Mucosa of descending colon (tissue), 3 donors: ENCODE measurements around the gene HTD2. TPM values are rescaled to one million over a fixed set of nuclear protein-coding genes. Genes with fewer than 3 reads are reported as not detected.

ENCODE experiments used
- ATAC-seq: fragments of 200-7000 bp; cut with Tn5 transposase; one replicate; pipeline ENCODE4 v1.9.1; 2020; ENCODE audit warnings: mild to moderate bottlenecking, moderate library complexity
- DNase-seq, 3 donors: peaks; one replicate each; pipeline ENCODE4 v3.0.0-alpha.2; 2020
- H3K36me3 ChIP-seq: fragments of 200-600 bp; one replicate; pipeline ENCODE4 v1.8.0; 2021; ENCODE audit warnings: low read depth, mild to moderate bottlenecking
- H3K4me1 ChIP-seq: fragments of 200-600 bp; one replicate; pipeline ENCODE4 v1.8.0; 2021; ENCODE audit warnings: low read depth, mild to moderate bottlenecking
- H3K4me3 ChIP-seq: fragments of 200-600 bp; one replicate; pipeline ENCODE4 v1.8.0; 2021; ENCODE audit warnings: mild to moderate bottlenecking
- H3K9me3 ChIP-seq: fragments of 200-600 bp; one replicate; pipeline ENCODE4 v1.8.0; 2021; ENCODE audit warnings: mild to moderate bottlenecking
- intact Hi-C, 2 donors: fragments of 100-400 bp; cut with DNase I in 1 of 2; cut with micrococcal nuclease in 1 of 2; formaldehyde crosslinking; loops; one replicate each; pipeline versions ENCODE4 v1.11.0 to v1.11.1; 2022; cut with DNase I, micrococcal nuclease
- total RNA-seq, 3 donors: library from RNA; stranded (reverse); fragmentation: NEBNext Ultra II Directional in 2 of 3; extraction: Animal tissue kit (Norgen Biotek cat#: 25700) in 2 of 3; gene quantifications; one replicate each; pipeline versions ENCODE4 v1.2.1 to v1.2.4, GENCODE V29; 2021 to 2023
- TF ChIP-seq, protein P1 (sequence below): fragments of 200-600 bp; IDR thresholded peaks from one replicate; pipeline ENCODE4 v1.8.0; 2022; ENCODE audit warnings: antibody characterized with exemption, mild to moderate bottlenecking
- donor health status: DM: no; HTN: no; CAD: no; lungs with moderate emphysema.
- donor health status: DM: no; HTN: no; CAD: no.
- donor health status: DM: no; HTN: yes; CAD: no.

Gene HTD2
- total RNA-seq, 3 donors from 2014 or later = 9.7 to 13.7 (median 10.9) TPM

- DNase-seq (peak; percentile 87 to 88 (median 87)), ATAC-seq (peak; percentile 96)
- Histone ChIP-seq H3K9me3 (no peaks in the 10 kb centered on the region), H3K4me3 (peak within 1 kb of the TSS; percentile 85), H3K4me1 (peaks cover 5% of the 10 kb centered on the region), H3K36me3 (no peaks in the 10 kb centered on the region)
- TF ChIP-seq, protein P1, sequence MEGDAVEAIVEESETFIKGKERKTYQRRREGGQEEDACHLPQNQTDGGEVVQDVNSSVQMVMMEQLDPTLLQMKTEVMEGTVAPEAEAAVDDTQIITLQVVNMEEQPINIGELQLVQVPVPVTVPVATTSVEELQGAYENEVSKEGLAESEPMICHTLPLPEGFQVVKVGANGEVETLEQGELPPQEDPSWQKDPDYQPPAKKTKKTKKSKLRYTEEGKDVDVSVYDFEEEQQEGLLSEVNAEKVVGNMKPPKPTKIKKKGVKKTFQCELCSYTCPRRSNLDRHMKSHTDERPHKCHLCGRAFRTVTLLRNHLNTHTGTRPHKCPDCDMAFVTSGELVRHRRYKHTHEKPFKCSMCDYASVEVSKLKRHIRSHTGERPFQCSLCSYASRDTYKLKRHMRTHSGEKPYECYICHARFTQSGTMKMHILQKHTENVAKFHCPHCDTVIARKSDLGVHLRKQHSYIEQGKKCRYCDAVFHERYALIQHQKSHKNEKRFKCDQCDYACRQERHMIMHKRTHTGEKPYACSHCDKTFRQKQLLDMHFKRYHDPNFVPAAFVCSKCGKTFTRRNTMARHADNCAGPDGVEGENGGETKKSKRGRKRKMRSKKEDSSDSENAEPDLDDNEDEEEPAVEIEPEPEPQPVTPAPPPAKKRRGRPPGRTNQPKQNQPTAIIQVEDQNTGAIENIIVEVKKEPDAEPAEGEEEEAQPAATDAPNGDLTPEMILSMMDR = no peak
- intact Hi-C loops = no loop called here
Measured at GRCh38 chr3:58332575-58333188, 26.4 kb downstream of the HTD2 start, which contains the start of gene PXK. Gene PXK, plus strand, starts transcription at chr3:58332892. Its CDS starts 97 bp downstream, at chr3:58332989.

DNA sequence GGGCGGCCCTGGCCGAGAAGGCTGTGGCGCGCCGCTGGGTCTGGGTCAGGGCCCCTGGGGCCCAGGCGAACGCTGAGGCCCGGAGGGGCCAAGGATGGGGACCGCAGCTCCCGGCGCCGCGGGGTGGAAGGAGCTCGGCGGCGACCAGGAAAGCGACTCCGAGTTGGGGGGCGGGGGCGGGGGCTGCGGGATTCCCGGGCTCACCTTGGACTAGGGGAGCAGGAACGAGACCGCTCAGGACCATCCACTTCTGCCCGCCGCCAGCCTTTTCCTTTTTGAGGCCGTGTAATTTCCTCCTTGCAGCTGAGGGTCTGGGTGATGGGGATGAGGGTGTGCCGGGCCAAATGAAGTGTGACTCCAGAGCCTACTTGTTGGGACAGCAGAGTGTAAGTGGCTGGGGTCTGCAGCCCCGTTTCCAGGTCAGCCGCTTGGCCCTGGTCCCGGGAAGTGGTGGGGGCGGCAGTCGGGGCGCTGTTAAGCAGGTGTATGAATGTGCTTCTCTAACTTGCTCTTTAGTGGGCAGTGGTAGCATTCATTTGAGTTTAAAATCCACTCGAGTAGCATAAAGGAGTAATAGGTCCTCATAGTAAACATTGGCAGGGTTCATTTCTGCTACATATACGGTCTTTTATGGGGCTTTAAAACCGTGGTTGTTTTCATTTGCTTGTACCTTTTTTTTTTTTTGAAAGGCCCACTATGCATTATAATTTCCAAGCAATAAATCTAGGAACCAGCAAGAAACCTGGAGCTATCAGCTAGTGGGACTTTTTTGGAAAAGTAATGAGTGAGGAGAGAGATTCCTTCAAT is 27.1 kb downstream of the HTD2 start:
- intact Hi-C loops = no loop called here
- H3K4me3 ChIP-seq = peak overlapping the region; percentile 85
- peak; percentile 50 for ATAC-seq
- peak; percentile 48 to 65 (median 57) for DNase-seq
- no peaks in the 10 kb centered on the region for H3K36me3 ChIP-seq
- H3K9me3 ChIP-seq = no peaks in the 10 kb centered on the region
- H3K4me1 ChIP-seq = peaks cover 5% of the 10 kb centered on the region
- TF ChIP-seq, protein P1 = no peak

- no peak for DNase-seq
- H3K9me3 ChIP-seq = no peaks in the 10 kb centered on the region
- H3K4me3 ChIP-seq = no peak overlapping the region
- no peak for ATAC-seq
- TF ChIP-seq, protein P1 = no peak
- no peaks in the 10 kb centered on the region for H3K36me3 ChIP-seq
- intact Hi-C loops = no loop called here
- peaks cover 5% of the 10 kb centered on the region for H3K4me1 ChIP-seq
Measured at GRCh38 chr3:58334013-58334321, 27.6 kb downstream of the HTD2 start.

DNA sequence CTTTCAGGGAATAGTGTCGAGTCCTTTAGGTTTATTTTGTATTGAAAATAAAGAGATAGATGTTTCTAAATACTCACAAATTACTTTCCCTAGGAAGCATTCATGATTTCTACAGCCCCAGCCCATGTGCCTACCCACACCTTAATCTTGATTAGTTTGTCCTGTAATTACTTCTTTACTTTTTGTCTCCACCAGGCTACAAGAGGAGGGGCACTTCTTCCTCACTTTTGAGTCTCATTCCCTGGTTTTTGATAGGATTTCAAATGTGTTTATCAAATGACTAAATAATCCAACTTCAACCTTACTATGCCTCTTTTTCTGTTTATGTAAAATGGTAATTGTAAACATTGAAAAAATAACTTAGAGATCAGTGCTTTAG is 28.2 kb downstream of the HTD2 start:
- no peaks in the 10 kb centered on the region for H3K9me3 ChIP-seq
- no peaks in the 10 kb centered on the region for H3K36me3 ChIP-seq
- intact Hi-C loops = no loop called here
- ATAC-seq (no peak), DNase-seq (no peak)
- no peak overlapping the region for H3K4me3 ChIP-seq
- TF ChIP-seq, protein P1 = no peak
- peaks cover 5% of the 10 kb centered on the region for H3K4me1 ChIP-seq

DNA sequence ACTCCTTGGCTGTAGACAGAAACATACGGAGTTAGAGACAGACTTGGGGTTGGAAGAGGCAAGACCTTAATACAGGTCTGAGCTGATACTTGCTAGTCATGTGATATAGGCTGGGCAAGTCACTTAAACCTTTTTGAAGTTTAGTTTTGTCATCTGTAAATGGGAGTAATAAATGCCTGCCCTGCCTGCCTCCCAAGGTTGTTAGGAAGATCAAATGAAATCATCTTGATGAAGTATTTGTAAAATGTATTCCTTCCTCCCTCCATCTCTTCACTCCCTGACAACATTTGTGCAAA is 29.3 kb downstream of the HTD2 start:
- intact Hi-C loops = no loop called here
- no peak for ATAC-seq
- Histone ChIP-seq H3K4me3 (no peak overlapping the region), H3K36me3 (no peaks in the 10 kb centered on the region), H3K4me1 (peaks cover 5% of the 10 kb centered on the region), H3K9me3 (no peaks in the 10 kb centered on the region)
- TF ChIP-seq, protein P1 = no peak
- DNase-seq = no peak
